ENCODE measurements around the gene TWNK.

The TWNK gene

GRCh38 chr10:101035314-101035713 lies 48.0 kb downstream of the TWNK start:
- TF ChIP-seq ZFX (IDR thresholded peaks at IDR 0.05): no peak
- TF ChIP-seq, protein P1, sequence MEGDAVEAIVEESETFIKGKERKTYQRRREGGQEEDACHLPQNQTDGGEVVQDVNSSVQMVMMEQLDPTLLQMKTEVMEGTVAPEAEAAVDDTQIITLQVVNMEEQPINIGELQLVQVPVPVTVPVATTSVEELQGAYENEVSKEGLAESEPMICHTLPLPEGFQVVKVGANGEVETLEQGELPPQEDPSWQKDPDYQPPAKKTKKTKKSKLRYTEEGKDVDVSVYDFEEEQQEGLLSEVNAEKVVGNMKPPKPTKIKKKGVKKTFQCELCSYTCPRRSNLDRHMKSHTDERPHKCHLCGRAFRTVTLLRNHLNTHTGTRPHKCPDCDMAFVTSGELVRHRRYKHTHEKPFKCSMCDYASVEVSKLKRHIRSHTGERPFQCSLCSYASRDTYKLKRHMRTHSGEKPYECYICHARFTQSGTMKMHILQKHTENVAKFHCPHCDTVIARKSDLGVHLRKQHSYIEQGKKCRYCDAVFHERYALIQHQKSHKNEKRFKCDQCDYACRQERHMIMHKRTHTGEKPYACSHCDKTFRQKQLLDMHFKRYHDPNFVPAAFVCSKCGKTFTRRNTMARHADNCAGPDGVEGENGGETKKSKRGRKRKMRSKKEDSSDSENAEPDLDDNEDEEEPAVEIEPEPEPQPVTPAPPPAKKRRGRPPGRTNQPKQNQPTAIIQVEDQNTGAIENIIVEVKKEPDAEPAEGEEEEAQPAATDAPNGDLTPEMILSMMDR (conservative IDR thresholded peaks at IDR 0.05): no peak
- H3K27ac ChIP-seq: no peak overlapping the region

- TF ChIP-seq ZFX (IDR thresholded peaks at IDR 0.05): no peak
- TF ChIP-seq, protein P1 (conservative IDR thresholded peaks at IDR 0.05): no peak
- H3K27ac ChIP-seq: no peak overlapping the region
These were observed 48.8 kb downstream of the TWNK start for GRCh38 chr10:101035916-101036702.

- H3K27ac ChIP-seq: no peak overlapping the region
- TF ChIP-seq, protein P1 (conservative IDR thresholded peaks at IDR 0.05): no peak
- no peak for TF ChIP-seq ZFX (IDR thresholded peaks at IDR 0.05)
These were observed 49.4 kb downstream of the TWNK start for GRCh38 chr10:101036726-101037125.

DNA sequence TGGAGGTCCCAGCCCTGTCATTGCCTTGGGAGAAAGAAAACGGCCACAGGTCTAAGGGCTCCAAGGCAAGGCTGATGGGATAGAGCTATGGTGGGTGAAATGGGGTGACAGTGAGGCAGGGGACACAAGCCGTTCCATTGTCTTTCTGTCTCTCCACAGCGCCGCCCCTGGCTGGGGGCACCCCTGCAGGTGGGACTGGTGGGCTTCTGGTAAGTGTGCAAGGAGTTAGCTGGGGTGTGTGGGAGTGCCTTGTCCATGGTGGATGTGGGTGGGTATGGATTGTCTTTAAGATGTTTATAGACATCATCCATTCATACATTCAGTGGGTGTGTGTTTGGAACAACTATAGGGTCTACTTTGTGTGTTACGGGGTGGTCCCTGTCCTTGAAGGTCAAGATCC lies 51.1 kb downstream of the TWNK start:
- TF ChIP-seq, protein P1 (conservative IDR thresholded peaks at IDR 0.05): no peak
- TF ChIP-seq ZFX (IDR thresholded peaks at IDR 0.05): no peak
- H3K27ac ChIP-seq: no peak overlapping the region

- TF ChIP-seq ZFX (IDR thresholded peaks at IDR 0.05): no peak
- TF ChIP-seq, protein P1 (conservative IDR thresholded peaks at IDR 0.05): no peak
These were observed 52.7 kb downstream of the TWNK start for GRCh38 chr10:101040061-101040460.

DNA sequence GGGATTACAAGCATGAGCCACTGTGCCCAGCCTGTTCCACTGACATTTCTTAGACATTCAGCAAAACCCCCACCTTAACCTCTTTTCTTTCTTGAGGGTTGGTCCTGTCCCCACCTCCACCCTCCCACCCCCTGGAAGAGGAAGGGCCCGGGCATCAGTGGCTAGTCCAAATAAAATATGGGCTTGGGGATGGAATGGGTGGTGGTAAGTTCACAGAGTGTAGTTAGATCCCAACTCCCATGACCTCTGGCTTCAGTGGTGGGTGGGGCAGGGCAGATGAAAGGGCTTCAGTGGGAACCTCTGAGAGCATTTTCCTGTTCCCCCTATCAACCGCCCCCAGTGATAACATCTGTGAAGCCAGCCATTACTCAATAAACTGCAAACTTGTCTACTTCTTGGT lies 53.5 kb downstream of the TWNK start:
- H3K27ac ChIP-seq: no peak overlapping the region

More at GRCh38 chr10:101040061-101040460, 52.7 kb downstream of the TWNK start:
- H3K27ac ChIP-seq: no peak overlapping the region

DNA sequence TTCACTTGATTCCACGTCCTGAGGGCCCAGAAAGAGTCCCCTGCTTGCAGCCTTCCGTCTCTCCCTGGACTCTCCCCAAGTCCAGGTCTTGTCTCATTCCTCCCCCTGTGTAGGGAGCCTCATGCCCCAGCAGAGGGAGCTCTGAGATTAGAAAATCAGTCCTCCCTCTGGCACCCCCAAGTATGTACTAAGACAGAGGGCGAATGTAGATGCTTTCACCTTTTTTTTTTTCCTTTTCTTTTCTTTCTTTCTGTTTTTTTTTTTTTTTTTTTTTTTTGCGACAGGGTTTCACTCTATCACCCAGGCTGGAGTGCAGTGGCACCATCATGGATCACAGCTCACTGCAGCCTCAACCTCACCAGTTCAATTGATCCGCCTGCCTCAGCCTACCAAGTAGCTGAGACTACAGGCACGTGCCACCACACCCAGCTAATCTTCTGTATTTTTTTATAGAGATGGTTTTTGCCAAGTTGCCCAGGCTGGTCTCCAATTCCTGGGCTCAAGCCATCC lies 54.0 kb downstream of the TWNK start:
- H3K27ac ChIP-seq: 0 out of 2 replicates have a peak overlapping the region, but pooled peaks have one; percentile 24
- TF ChIP-seq ZFX (IDR thresholded peaks at IDR 0.05): no peak
- TF ChIP-seq, protein P1 (conservative IDR thresholded peaks at IDR 0.05): peak; percentile 75

More for the DNA sequence above, 53.5 kb downstream of the TWNK start:
- TF ChIP-seq, protein P1 (conservative IDR thresholded peaks at IDR 0.05): no peak
- TF ChIP-seq ZFX (IDR thresholded peaks at IDR 0.05): no peak
